Cardiac fibroblast (primary cell): Measurements from ENCODE around the gene ELFN1.
A peak's percentile ranks its signal among the peaks of the same experiment; 100 is the strongest.

Source experiments
- DNase-seq, 2 donors: peaks; one replicate each; pipeline versions ENCODE4 v3.0.0 to v3.0.0-alpha.2; 2010; ENCODE audit warnings: low read depth in 2 of 2
- H3K4me3 ChIP-seq, 2 donors: replicated peaks in 1 of 2; 1 replicate in 1 of 2; 2 replicates in 1 of 2; pipeline ENCODE4 v1.5.1; 2011; ENCODE audit warnings: low read depth in 2 of 2, low read length in 2 of 2, mild to moderate bottlenecking in 2 of 2, moderate library complexity in 1 of 2
- TF ChIP-seq, protein P1 (sequence below): IDR thresholded peaks from one replicate; pipeline ENCODE4 v1.5.1; 2011; ENCODE audit warnings: low read depth, mild to moderate bottlenecking, low read length, inconsistent platforms

ELFN1 gene

DNA sequence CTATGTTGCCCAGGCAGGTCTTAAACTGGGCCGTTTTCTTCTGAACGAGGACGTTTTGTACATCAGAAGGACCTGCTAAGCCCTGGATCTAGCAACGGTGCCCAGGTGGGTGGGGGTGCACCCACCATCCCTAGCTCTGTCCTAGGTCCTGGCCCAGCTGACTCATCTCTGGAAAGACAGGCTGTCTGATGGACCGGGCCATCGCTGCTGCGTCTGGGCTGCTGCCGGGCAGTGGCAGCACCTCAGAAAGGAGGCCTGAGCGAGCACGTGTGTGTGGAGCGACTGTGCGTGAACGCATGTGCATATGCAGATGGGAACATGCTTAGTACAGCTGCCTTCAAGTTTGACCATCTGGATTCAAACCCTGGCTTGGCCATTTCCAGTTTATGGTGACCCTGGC lies 7.3 kb upstream of the ELFN1 start:
- DNase-seq = no peak
- TF ChIP-seq, protein P1, sequence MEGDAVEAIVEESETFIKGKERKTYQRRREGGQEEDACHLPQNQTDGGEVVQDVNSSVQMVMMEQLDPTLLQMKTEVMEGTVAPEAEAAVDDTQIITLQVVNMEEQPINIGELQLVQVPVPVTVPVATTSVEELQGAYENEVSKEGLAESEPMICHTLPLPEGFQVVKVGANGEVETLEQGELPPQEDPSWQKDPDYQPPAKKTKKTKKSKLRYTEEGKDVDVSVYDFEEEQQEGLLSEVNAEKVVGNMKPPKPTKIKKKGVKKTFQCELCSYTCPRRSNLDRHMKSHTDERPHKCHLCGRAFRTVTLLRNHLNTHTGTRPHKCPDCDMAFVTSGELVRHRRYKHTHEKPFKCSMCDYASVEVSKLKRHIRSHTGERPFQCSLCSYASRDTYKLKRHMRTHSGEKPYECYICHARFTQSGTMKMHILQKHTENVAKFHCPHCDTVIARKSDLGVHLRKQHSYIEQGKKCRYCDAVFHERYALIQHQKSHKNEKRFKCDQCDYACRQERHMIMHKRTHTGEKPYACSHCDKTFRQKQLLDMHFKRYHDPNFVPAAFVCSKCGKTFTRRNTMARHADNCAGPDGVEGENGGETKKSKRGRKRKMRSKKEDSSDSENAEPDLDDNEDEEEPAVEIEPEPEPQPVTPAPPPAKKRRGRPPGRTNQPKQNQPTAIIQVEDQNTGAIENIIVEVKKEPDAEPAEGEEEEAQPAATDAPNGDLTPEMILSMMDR = no peak
- H3K4me3 ChIP-seq = no peak overlapping the region

DNA sequence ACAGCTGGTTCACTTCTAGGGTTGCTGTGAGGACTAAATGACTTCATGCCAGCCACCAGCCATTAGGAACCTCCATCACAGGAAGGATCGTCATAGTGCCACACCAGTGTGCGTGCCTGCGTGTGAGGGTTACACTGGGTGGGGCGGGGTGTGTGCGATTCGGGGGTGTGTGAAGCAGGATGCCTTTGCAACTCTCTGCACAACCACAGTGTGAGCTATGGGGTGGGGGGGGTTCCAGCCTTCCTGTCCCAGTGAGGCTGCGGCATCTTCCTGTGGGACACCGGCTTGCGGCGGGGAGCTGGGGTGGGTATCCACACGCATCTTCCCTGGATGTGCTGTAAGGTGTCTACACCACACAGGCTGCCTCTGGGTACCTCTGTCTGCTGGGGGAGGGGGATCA lies 6.9 kb upstream of the ELFN1 start:
- no peak for DNase-seq
- no peak overlapping the region for H3K4me3 ChIP-seq
- TF ChIP-seq, protein P1 = no peak

DNA sequence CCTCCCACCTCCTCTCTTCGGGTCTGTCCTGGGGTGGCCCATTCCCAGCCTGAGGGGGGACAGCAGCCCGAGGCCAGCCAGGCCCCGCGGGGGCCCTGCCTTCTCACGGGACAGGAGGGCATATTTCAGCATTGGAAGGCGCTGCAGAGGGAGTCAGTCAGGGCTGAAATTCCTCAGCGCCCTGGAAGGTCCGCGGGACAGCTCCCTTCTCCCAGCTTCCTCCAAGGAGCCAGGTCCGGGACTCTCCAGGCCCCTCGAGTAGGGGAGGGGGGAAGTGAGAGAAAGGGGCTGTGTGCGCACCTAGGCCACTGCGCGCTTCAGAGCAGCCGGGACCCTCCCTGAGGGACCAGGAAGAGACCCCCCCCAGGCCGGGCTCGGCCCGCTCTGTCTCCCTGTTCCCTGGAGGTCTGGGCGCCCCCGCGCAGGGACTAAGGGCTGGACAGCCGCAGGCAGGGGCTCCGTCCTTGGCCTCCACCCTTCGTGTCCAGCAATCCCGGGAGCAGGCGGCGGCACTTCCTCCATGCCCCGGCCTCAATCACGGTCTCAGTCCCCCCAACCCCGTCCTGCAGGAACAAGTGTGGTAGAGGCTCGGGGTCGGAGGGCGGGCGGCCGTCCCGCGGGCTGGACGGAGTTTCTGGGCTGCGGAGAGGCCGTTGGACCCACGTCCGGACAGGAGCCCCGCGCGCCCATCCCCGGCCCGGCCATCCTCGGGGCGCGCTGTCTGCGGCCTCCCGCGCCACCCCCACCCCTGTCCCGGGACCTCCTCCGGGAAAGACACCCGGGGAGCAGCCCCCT lies 6.0 kb upstream of the ELFN1 start:
- peak overlapping the region in 1 of 2 donors; percentile 50 for H3K4me3 ChIP-seq
- TF ChIP-seq, protein P1 = no peak
- DNase-seq = no peak

DNA sequence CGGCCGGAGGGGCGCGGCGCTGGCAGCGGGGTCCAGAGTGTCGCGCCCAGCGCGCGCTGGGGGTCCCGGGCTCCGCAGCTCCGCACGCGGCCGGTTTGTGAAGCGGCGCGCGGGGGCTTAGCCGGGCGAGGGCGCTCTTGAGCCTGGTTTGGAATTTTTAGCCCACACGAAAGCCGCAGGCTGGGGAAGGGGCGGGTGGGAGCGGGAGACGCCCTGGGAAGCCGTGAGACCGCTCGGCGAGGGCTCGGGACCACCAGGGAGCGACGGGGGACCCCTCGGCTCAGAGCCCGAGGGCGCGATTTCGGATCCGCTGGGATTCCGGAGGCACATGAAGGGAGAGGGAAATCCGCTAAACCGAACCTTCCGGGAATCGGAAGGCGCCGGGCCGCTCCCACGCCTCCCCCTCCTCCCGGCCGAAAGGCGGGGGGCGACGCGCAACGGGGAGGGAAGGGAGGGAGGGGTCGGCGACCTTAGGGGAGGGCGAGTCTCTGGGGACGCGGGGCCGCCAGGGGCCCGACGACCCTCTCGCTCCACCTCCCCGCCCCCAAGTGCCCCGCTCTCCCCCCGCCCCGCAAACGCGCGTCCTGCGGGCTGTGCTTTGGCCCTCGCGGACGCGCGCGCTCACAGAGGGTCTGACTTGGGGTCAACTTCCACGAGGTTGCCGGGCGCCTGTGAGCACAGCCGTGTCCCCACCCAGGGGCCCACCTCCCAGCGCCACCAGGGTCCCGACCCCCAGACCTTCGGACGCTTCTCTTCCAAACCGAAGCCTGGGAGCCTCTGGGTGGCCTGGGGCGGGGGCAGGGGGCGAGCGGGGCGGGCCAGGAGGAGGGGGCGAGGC lies 5.1 kb upstream of the ELFN1 start:
- TF ChIP-seq, protein P1 = peak; percentile 64
- peak; percentile 64 to 66 for DNase-seq
- H3K4me3 ChIP-seq = peak overlapping the region; percentile 50 to 61

DNA sequence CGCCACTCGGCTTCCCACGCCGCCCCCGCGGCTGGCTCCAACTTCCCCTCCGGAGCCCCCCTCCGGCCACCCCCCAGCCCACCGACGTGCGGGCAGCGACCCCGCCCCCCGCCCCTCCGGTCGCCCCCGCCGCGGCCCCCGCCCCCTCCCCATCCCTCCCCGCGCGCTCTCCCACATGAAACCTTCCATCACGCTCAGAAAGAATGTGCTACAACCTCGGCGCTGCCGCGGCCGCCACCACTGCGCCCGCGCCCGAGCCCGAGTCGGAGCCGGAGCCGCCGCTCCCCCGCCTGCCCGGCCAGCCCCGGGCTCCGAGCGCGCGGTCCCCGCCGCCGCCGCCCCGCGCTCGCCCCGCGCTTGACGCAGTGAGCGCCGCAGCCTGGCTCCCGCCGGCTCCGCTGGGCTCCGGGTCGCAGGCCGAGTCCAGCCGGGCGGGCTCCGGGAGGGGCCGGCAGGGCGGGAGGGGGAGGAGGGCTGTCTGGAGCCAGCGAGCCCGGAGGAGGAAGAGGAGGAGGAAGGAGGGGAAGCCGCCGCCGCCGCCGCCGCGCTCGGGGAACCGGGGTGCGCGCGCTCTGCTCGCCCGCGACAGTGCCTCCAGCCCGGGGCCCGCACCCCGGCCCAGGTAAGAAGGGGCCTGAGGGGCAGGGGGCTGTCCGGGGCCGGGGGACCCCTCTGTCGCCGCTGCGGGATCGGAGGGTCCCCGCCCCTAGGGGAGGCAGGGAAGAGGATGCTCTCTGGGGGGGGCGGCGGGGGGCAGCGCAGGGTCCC lies 4.3 kb upstream of the ELFN1 start:
- TF ChIP-seq, protein P1 = no peak
- peak; percentile 15 to 34 for DNase-seq
- peak overlapping the region; percentile 50 to 61 for H3K4me3 ChIP-seq

DNA sequence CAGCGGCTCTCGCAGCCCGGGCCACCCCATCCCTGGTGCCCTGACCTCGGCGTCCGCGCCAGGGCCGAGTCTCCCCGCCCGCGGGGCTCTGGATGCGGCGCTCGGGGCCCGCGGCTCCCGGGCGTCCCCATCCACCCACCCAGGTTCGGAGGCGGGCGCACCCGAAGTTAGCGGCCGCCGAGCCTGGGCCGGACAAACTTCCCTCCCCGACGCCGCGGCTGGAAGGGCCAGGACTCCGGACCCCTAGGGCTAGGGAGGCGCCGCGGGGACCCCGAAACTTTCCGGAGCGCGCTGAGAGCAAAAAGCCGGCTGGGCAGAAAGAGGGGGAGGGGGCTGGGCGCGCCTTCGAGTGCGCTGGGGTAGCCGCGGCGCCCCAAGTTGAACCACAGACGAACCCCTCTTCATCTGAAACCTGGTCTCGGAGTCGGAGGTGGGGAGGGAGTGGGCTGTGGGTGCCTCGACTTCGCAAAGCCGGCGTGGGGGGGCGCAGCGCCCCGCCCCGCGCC lies 3.7 kb upstream of the ELFN1 start:
- TF ChIP-seq, protein P1 = no peak
- peak overlapping the region; percentile 31 to 41 for H3K4me3 ChIP-seq
- DNase-seq = no peak
